Central memory CD4-positive, alpha-beta T cell (primary cell): ENCODE results near the gene ATF7.
"Not testable (repeated sequence)": the region's sequence is repeated elsewhere in the genome, so short reads cannot be mapped to it uniquely, and the experiment has no call there.

ENCODE experiments used
- DNase-seq: peaks from one replicate; pipeline ENCODE4 v3.0.0; 2022

Gene ATF7

DNA sequence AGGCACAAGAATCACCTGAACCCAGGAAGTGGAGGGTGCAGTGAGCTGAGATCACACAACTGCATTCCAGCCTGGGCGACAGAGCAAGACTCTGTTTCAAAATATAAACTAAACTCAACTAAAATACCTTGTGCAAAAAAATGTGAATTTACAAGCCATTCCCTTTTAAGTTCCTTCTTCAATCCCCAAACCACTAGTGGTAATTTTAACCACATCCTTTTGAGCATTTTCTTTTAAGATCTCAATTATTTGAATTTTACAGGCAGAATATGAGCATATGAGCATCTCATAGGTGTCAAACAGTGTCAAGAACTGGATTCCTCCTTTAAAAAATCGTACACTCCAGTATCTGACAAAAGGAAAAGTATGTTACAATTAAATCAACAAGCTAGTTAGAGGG is 61.9 kb downstream of the ATF7 start:
- peak; percentile 35 for DNase-seq

DNA sequence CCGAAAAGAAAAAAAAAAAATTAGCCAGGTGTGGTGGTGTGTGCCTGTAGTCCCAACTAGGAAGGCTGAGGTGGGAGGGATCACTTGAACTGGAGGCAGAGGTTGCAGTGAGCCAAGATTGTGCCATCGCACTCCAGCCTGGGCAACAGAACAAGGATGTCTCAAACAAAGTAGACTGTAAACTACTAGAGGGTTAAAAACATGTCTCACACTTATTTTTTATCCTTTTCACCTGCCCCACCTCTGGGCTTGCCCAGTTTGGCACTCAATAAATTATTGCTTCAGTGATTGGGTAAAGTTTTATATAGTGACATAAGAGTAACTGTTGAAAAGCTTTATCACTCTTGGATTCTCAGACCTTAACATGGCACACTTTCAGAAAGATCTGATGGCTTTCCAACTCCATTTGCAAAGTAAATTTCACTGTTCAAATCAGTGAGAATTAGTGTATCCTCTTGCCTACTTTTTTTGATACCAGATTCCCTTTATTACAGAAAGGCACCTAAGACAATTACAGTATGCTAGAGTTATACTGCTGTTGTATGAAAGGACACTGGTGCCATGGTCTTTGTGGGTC is 62.6 kb downstream of the ATF7 start:
- DNase-seq = no peak

DNA sequence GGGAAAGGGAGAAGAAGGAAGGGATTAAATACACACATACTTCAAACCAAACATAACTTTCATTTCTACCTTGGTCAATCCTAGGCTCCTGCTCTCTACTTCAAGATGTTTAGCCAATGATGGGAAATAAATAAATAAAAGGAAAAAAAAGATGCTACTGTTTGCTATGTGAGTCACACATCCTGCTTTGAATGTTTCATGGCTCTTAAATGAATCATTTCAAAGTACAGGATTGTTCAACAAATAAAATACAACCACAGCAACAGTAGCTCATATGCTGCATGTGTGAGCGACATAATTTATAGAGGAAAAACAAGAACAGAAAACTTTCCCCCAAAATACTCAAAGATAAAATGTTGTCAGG is 64.6 kb downstream of the ATF7 start:
- DNase-seq = no peak

DNA sequence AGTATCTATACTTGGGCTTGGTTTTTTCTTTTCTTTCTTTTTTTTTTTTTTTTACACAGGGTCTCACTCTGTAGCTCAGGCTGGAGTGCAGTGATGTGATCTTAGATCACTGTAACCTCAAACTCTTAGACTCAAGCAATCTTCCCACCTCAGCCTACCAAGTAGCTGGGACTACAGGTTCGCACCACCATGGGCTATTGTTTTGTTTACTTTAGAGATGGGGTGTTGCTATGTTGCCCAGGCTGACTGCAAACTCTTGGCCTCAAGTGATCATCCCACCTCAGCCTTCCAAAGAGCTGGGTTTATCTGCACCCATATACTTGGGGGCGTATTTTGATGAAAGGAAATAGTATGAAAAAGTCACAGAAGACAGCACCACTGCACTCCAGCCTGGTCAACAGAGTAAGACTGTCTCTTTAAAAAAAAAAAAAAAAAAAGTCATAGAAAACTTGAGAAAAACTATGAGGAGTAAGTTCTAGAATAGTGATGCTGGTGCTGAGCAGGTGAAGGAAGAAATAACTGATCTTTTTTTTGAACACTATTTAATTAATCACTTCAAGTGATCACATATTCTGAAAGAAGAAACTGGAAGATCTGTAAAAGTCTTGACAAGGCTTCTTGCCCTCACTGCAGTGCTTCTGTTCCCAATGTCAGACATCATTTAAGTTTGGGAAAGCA is 65.1 kb downstream of the ATF7 start:
- no peak for DNase-seq

DNA sequence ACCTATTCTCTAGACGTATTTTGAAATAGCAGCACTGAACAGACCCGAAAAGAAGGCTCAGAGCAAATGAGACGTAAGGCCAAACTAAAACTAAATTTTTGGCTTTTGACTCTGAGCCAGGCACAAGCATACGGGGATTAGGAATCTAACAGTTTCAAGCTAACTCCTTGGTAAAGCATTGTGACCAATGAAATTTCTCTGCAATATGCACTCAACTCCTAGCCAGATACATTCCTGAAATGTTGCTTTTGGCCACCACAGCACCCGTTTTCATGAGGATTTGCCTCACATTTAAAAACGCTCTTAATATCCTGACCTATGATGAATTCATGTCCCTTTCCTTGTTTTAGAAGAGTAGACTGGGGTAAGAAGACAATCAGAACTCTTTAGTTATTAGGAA is 65.8 kb downstream of the ATF7 start:
- DNase-seq = no peak

DNA sequence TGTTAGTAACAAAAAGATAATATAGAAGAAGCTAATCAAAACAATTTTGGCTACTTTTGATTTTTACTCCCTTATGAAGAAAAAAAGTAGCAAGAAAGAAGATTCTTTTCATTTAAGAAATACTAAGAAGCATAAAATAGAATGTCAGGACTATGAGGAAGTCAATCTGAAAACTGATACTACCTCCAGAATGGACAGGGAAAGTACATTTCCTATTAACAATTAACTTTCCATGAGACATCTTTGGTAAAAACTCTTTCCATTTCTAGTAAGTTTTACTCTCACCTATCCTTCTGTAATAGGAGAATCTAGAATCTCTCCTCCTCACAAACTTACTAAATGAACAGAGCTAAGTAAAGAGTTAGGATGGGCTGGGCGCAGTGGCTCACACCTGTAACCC is 67.6 kb downstream of the ATF7 start:
- DNase-seq = no peak

DNA sequence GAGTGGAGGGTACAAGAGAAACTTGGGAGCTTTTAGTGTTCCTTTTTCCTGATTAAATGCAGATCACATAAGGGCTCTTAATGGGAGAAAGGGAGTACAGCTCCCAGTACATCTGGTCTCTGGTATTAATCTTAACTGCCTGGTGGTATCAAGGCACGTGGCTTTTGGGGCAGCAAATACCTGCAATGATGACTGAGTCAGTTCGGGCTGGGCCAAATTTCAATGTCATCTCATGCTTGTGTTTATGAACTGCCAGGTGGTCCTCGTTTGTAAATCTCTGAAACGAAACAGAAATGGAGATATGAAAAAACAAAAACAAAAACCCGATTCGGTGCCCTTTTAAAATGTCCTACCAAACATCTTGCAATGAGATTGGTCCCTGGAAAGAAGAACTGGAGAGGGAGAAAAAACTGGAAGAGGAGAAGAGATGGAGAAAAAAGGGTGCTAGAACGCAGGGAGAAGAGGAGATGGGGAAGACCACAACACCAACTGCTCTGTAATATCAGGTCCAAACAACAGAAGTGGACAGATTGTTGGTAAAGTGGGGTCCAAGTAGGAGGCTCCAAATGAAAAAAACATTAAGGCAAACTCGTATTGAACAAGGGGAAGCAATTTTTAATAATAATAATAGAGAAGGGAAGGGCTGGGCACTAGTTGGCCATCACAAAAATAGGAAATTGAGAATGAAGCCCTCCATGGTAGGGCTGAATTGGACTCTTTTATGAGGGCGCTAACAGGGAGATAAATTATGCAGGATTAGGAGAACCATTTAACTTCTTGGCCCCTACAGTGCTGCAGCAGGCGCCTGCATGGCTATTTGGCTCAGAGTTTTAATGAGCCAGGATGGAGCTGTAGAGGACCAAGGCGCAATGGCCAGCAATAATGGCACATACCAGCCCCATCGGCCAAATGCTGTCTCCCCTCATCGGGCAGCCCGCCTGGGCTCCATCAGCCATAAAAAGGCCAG is 73.5 kb downstream of the ATF7 start:
- DNase-seq = no peak

DNA sequence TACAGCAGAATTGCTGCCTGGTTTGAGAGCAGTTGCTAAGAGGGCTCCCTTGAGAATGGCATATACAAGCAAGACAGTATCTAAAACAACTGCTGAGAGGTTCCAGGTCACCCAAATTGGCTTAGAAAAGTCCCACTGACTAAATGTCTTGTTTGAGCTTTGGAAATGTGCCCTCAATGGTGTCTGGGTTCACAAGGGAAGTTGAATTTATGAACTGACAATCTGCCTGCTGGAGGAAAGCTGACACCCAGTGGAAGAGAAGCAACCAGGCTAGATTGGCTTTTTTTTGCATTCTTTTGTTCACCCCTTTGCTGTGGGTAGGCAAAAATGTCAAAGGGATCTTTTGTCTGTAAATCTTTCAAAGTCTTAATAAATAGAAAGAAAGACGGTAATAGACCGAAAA is 74.3 kb downstream of the ATF7 start:
- DNase-seq = no peak

DNA sequence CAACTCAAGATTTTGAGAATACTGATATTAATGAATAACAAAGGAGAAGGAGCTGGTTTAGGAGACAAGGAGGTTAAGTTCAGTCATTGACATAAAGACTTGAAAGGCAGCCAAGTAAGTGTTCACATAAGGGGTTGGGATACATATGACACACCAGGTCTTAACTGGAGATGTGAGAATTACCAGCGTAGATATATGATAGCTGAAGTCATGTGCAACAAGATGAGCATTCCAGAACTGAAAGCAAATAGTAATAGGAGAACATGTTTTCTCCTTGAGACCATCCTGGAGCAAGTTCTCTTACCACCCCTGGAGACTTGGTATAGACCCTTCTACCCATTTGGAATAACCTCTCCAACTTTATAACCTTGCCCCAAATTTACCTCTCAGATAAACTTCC is 75.6 kb downstream of the ATF7 start:
- no peak for DNase-seq

DNA sequence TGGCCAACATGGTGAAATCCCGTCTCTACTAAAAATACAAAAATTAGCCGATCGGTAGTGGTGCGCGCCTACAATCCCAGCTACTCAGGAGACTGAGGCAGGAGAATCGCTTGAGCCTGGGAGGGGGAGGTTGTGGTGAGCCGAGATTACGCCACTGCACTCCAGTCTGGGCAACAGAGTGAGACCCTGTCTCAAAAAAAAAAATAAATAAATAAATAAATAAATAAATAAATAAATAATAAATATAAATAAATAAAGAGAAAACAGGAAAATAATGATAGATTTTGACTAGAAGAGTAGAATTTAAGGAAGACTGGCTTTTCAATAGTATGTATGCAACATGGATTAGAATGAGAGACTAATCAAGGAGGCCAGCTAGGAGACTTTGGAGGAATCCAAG is 76.1 kb downstream of the ATF7 start:
- DNase-seq = not testable (repeated sequence)

DNA sequence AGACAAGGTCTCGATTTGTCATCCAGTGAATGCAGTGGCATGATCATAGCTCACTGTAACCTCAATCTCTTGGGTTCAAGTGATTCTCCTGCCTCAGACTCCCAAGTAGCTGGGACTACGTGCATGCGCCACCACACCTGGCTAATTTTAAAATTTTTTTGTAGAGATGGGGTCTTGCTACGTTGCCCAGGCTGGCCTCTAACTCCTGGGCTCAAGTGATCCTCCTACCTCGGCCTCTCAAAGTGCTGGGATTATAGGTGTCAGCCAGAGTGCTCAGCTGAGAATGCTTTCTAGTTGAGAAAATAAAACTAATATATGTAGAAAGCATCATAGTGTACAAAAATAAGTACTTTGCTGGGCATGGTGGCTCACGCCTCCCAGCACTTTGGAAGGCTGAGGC is 77.8 kb downstream of the ATF7 start:
- DNase-seq = not testable (repeated sequence)

DNA sequence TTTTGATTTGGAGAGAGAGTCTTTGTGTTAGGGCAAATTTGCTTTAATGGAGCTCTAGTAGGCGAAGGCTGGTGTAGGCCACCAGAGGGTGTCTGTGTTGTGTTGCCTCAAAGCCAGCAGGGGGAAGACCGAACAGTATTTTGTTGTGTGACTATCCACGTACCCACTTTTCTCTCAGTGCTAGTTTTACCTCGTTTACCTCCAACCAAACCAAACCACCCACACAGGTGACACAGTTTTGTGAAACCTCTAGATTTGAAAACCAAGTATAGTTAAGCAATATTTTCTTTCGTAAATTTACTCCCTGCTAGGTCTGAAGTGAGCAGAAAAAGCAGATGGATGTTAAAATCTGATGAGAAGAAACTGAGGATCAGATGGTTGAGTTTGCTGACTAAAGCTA is 82.6 kb downstream of the ATF7 start:
- peak; percentile 53 for DNase-seq

DNA sequence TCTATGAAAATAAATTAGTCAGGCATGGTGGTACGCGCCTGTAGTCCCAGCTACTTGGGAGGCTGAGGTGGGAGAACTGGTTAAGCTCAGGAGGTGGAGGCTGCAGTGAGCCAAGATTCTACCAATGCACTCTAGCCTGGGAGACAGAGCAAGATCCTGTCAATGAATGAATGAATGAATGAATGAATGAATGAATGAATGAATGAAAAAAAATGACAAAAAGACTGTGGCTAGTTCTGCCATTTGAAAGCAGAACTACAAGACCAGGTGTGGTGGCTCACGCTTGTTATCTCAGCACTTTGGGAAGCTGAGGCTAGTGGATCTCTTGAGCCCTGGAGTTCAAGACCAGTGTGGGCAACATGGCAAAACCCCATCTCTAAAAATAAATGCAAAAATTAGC is 86.7 kb downstream of the ATF7 start:
- DNase-seq = no peak

DNA sequence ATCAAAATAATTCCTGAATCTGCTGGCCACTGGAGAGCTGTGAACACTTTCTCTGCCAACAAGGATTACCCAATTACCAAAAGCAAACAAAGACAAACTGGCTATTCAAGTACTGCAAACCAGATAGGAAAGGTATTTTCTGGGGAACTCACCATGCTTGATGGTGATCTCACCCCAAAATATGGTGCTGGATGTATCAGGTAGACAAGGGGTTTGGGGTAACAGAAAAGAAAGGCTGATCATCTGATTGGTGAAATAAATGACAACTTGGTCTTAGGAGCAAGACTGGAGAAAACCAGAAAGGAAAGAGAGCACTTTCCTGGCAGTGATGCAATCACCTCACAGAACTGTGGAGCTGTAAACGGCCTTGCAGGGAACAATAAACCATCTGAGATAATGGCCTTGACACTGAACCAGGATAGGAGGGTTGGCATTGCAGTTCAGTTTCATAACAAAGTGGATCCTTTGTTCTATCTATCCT is 87.9 kb downstream of the ATF7 start:
- DNase-seq = no peak

DNA sequence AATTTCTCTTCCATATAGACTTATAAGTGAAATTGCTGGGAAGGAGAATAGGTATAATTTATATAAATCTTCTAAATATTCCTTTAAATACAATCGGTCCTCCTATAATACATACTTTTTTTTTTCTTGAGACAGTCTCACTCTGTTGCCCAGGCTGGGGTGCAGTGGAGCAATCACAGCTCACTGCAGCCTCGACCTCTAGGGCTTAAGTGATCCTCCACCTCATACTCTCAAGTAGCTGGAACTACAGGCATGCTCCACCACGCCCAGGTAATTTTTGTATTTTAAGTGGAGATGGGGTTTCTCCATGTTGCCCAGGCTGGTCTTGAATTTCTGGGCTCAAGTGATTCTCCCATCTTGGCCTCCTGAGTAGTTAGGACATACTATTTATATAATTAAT is 89.2 kb downstream of the ATF7 start:
- DNase-seq = no peak

DNA sequence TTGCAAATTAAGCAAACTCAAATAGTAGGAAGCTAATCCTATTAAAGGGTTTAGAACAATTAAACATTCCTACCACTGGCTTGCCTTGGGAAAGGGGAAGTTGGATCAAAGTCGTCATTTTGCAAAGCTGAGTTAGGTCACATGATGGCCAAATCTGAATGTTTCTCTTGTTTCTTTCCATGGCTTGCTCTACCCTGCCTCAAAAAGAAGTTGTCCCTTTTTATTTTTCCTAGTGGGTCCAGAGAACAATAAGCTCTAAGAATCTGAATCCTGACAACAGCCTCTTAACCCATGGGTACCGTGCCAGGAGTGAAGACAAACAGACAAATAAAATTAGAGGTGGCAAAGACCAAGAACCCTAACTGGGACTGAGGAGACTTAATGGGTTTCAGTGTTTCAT is 92.7 kb downstream of the ATF7 start:
- DNase-seq = no peak

DNA sequence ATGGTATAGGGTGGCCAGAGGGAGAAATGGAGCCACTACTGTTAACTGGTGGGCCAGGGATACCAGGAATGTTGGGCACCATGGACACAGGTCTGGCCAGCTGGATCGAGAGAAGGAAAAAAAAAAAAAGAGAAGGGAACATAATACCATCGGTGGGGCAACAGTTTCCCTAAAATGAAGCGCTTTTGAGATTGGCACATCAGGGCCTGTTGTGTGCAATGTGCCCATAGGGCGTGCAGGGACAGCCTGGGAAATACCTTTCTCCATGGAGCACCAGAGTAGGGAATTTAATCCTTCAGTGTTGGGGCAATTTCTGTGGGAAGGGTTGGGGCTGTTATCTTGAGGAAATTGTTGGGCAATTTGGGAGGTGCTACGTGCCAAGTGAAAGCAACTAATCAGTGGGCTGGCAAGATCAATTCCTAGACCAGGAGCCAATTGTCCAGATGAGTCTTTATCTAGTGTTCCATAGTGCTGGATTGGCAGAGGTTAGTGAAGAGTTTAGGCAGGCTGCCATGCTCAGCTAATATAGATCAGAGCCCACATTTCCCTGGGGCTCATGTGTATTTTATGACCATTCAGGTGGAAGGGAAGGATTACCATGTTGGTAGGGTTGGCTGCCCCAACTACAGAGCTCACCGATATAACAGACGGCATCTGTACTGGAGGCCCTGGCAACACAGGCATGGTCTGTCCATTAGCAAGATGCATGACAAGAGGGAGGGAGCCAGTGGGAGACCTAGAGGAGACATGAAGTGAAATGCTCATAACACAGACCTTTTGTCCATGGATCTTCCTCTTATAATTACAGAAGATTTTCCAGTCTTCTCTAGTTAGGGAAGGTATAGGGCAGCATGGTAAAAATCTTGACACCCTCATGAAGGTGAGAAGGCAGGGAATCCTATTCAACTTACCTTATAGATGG is 93.4 kb downstream of the ATF7 start:
- DNase-seq = no peak

DNA sequence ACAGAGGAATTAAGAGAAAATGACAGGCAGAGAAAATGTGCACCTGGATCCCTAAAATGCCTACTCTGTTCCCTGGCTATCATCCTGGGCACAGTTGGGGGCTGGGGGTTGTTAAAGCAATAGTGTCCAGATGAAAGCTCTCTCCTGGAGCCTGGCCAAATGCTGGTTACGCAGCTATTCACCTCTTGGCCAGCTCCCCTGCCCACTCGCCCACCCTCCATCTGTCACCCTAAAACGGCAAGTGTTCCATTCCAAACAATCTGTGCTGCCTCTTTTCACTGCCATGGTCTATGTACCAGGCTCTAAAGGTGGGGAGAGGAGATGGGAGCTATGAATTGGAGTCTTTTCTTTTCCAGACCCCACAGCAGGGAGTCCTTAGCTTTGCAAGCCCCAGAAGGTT is 94.2 kb downstream of the ATF7 start:
- DNase-seq = no peak

DNA sequence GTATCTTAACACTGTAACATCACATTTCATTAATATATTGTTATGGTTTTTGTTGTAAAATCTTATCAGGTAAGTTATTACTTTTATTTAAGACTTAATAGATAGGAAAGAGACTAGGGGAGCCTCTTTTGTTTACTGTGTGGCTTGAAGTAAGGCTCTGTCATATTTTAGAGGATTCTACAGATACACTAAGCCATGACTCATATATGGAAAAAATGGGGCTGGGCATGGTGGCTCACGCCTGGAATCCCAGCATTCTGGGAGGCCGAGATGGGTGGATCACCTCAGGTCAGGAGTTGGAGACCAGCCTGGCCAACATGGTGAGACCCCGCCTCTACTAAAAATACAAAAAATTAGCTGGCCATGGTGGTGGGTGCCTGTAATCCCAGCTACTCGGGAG is 95.3 kb downstream of the ATF7 start:
- no peak for DNase-seq

DNA sequence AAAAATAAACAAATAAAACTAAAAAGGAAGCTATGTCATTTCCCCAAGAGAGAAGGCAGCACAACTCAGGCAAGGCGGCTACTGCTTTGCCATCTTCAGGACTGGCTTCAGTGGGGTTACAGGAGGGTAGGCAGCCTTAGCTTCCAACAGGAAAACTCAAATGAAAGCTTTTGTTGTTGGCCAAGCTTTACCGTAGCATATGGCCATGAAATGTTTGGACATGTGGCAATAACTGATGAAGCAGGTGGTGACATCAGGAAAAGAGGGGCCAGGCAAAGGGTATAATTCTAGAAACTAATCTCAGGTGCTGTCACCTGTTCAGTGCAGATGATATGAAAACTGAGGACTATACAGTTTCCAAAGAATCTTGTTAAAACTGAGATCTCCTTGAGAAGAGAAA is 96.1 kb downstream of the ATF7 start:
- no peak for DNase-seq

DNA sequence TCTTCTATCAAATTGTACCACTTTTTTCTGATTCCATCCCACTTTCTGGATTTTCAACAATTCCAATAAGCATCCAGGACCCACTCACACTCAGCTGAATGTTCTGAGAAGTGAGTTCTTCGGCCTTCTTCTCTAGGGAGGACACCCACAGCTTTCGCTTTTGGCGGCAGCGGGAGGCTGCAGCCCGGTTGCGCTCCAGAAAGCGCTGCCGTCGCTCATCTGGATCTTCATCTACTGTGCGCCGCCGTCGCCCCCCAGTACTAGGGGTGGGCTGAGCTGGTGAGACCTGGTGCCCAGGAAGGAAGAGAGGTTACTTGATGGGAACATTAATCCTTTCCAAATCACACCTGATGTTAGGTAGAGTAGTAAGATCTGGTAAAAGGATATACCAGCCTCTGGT is 101.7 kb downstream of the ATF7 start:
- DNase-seq = no peak

DNA sequence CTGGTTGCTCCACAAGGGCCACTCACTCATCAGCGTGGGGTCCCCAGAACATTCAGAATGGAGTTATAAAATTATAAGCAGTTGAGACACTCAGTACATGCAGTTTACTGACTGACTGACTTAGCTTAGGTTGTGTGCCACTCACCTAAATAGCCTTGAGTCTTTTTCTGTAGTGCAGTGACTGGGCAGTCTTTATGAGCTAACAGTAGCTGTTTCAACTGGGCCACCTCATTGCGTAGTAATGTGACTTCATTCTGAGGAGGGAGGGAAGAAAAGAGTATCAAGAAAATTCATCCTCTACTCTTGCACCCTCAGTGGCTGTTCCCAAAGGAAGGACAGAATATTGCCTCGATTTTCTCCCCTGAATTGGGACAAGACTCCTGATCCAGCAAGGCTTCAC is 103.1 kb downstream of the ATF7 start:
- no peak for DNase-seq

DNA sequence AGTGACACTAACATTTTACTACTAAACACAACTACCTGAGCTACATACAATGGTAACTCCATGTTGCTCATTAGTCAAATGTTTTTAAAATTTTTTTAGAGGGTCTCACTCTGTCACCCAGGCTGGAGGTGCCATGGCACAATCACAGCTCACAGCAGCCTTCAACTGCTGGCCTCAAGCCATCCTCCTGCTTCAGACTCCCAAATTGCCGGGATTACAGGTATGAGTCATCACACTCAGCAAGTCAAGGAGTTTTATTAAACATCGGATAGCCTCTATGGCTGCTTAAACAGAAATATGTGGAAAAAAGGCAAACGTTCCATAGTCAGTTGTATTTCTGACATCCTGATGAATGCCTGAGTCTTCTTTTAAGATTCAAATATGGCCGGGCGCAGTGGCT is 107.8 kb downstream of the ATF7 start:
- DNase-seq = no peak
